Thymus (tissue), 11 donors: ENCODE measurements around the gene RAB23. TPM values are rescaled to one million over a fixed set of nuclear protein-coding genes. Genes with fewer than 3 reads are reported as not detected.

Experiments
- DNase-seq, 9 donors: peaks; one replicate each; pipeline ENCODE4 v3.0.0-alpha.2; 2013; ENCODE audit warnings: low spot score in 9 of 9, low read depth in 6 of 9, missing footprints in 1 of 9
- H3K27ac ChIP-seq, 2 donors: one replicate each; pipeline ENCODE4 v1.5.1; 2013; ENCODE audit warnings: control low read depth in 1 of 2, low read depth in 1 of 2, low read length in 1 of 2, mild to moderate bottlenecking in 1 of 2, moderate library complexity in 1 of 2
- H3K27me3 ChIP-seq, 2 donors: one replicate each; pipeline ENCODE4 v1.5.1; 2013; ENCODE audit warnings: low read length in 1 of 2; ENCODE audit not compliant: control insufficient read depth in 2 of 2, insufficient read depth in 1 of 2
- H3K36me3 ChIP-seq, 2 donors: one replicate each; pipeline ENCODE4 v1.5.1; 2013; ENCODE audit warnings: low read length in 1 of 2, mild to moderate bottlenecking in 1 of 2, moderate library complexity in 1 of 2; ENCODE audit not compliant: control insufficient read depth in 2 of 2, insufficient read depth in 2 of 2
- H3K4me1 ChIP-seq, 2 donors: one replicate each; pipeline ENCODE4 v1.5.1; 2013; ENCODE audit warnings: low read length in 2 of 2; ENCODE audit not compliant: control insufficient read depth in 2 of 2, insufficient read depth in 2 of 2
- H3K4me3 ChIP-seq, 2 donors: one replicate each; pipeline ENCODE4 v1.5.1; 2013; ENCODE audit warnings: low read length in 2 of 2, control low read depth in 1 of 2, mild to moderate bottlenecking in 1 of 2
- H3K9me3 ChIP-seq, 2 donors: one replicate each; pipeline ENCODE4 v1.5.1; 2013; ENCODE audit warnings: low read length in 1 of 2, mild to moderate bottlenecking in 1 of 2; ENCODE audit not compliant: control insufficient read depth in 2 of 2, insufficient read depth in 1 of 2
- WGBS: extraction: QIAGEN DNeasy Blood & Tissue Kit; methylation state at CpG from one replicate; pipeline ENCODE4 v1.1.7; 2013; 5-methylcytosine and 5-hydroxymethylcytosine counted together
- polyA plus RNA-seq: library from polyadenylated mRNA; stranded (reverse); fragments of 200-250 nt; gene quantifications from one replicate; pipeline ENCODE4 v1.2.3, GENCODE V29; 2013
- total RNA-seq: library from RNA; stranded (reverse); fragments of 120-200 nt; gene quantifications from one replicate; pipeline ENCODE4 v1.2.4, GENCODE V29; 2013
- donor health status: healthy.

RAB23 gene
- total and polyA plus RNA-seq, 2 donors = 5.8 to 7.1 TPM

DNA sequence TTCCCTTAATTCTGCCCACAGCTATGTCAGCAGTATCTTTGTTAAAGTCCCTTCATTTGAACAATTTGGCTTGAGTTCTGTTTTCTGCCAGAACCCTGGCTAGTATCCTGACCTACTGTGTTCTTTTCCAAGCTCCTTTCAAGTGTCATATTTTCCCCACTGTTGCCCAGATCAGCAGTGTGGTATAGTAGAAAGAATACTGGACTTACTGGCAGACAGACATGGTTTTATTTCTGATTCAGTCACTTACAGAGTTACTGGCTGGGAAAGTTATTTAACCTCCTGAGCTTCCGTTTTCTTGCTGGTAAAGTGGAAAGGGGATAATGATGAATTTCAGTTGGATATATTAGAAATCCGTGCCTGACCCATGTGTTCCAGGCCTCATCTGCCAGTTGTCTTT, 39.8 kb upstream of the RAB23 start:
- WGBS = 94% methylated on average over 2 of the region's 2 CpGs
- Histone ChIP-seq H3K9me3 (no peaks in the 10 kb centered on the region), H3K27me3 (no peaks in the 10 kb centered on the region), H3K4me1 (no peaks in the 10 kb centered on the region), H3K4me3 (no peak overlapping the region), H3K27ac (no peak overlapping the region), H3K36me3 (no peaks in the 10 kb centered on the region)
- DNase-seq = no peak

DNA sequence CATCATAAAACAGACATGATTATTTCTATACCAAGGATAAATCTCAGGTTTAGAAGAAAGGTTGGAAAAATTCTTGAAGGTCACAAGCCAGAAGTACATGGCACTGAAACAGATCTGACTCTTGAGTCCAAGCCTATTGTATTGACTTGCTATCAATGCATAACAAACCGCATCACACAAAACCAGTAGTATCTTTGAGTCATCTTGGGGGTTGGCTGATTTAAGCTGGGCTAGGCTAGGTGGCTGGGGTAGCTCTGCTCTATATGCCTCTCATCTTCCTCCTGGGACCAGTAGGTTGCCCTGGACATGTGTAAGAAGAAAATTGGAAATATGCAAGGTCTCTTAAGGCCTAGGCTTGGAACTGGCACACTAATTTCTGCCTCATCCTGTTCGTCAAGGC, 37.0 kb upstream of the RAB23 start:
- no peaks in the 10 kb centered on the region for H3K9me3 ChIP-seq

DNA sequence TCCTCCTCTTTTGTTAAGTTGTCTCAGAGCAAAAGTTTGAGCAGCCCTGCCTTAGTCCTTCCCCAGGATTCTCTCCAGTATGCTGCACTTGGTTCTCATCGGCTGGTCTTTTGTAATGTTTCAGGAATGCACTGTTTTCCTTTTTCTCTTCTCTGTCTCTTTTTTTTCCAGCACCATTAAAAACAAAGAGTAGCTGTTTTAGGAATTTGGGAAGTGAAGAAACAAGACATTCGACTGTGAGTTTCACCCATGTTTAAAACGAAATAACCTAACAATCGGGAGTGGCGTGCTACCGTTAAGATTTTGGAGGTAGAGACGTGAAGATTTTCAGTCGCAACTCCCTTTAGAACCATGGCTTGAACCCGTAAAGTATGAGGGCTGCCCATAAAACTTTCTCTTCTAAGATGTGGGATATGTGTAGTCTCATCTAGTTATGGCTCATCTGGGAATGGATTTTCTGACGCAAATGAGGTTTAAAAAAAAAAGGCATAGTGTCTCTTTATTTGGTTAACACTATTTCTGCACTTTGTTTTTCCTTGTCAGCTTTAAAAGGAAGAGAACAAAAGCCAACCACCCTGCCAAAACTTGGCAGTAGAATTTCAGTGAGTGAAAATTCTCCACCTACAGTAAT, 35.9 kb upstream of the RAB23 start:
- Histone ChIP-seq H3K27me3 (no peaks in the 10 kb centered on the region), H3K9me3 (no peaks in the 10 kb centered on the region), H3K36me3 (no peaks in the 10 kb centered on the region), H3K27ac (no peak overlapping the region), H3K4me3 (no peak overlapping the region), H3K4me1 (no peaks in the 10 kb centered on the region)
- 90% methylated on average over 10 of the region's 10 CpGs for WGBS
- no peak for DNase-seq

More for the DNA sequence above, 37.0 kb upstream of the RAB23 start:
- no peaks in the 10 kb centered on the region for H3K4me1 ChIP-seq
- DNase-seq = no peak
- no peaks in the 10 kb centered on the region for H3K36me3 ChIP-seq
- H3K27ac ChIP-seq = no peak overlapping the region
- H3K27me3 ChIP-seq = no peaks in the 10 kb centered on the region
- 96% methylated on average over 2 of the region's 2 CpGs for WGBS
- no peak overlapping the region for H3K4me3 ChIP-seq

DNA sequence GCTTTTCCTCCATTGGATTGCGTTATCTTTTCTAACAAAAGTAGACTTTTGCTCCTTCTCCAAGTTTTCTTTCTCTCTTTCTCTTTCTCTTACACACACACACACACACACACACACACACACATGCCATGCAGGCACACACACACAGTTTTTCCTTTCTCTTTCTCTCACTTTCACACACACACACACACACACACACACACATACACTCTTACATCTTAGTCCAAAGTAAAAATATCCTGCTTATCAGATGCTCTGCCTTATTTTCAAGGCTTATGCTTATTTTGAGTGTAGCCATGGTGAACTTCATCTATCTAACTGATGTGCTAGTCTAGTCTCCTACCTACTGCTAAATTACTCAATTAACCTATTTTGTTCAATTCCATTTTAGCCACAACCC, 34.4 kb upstream of the RAB23 start:
- H3K27ac ChIP-seq = no peak overlapping the region
- no peak for DNase-seq
- 98% methylated on average over 1 of the region's 1 CpG for WGBS

DNA sequence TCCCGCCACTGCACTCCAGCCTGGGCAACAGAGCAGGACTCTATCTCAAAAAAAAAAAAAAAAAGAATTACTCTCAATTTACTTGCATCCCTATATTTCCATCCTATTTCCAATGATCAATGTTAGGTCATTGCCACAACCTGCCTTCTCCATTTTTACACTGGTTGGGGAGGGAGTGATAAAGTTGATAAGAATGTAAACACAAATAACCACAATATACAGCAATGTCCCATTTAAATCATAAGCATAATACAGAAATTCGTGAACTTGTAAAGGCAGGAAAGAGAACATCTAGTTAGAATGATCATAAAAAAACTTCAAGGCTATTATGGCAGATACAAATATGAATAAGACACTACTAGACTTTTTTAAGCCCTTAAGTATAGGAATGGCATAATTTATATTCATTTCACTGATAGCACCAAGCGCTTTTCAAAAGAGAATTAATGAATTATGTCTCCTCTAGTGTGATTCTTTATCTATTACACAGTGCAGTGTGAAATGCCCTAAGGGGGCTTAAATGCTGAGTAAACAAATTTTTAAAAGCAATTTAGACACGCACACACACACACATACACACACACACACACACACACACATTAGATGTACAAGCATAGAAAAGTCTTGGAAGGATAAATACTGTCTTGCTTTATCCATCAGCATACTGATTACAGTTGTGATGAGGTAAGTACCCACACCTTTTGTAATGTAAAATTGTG, 33.5 kb upstream of the RAB23 start:
- H3K36me3 ChIP-seq = no peaks in the 10 kb centered on the region
- no peaks in the 10 kb centered on the region for H3K4me1 ChIP-seq
- no peak overlapping the region for H3K4me3 ChIP-seq
- H3K9me3 ChIP-seq = no peaks in the 10 kb centered on the region
- no peaks in the 10 kb centered on the region for H3K27me3 ChIP-seq
- DNase-seq = no peak
- no peak overlapping the region for H3K27ac ChIP-seq
- 96% methylated on average over 4 of the region's 4 CpGs for WGBS

More for the DNA sequence above, 34.4 kb upstream of the RAB23 start:
- no peaks in the 10 kb centered on the region for H3K36me3 ChIP-seq
- H3K27me3 ChIP-seq = no peaks in the 10 kb centered on the region
- H3K9me3 ChIP-seq = no peaks in the 10 kb centered on the region
- H3K4me1 ChIP-seq = no peaks in the 10 kb centered on the region
- H3K4me3 ChIP-seq = no peak overlapping the region

DNA sequence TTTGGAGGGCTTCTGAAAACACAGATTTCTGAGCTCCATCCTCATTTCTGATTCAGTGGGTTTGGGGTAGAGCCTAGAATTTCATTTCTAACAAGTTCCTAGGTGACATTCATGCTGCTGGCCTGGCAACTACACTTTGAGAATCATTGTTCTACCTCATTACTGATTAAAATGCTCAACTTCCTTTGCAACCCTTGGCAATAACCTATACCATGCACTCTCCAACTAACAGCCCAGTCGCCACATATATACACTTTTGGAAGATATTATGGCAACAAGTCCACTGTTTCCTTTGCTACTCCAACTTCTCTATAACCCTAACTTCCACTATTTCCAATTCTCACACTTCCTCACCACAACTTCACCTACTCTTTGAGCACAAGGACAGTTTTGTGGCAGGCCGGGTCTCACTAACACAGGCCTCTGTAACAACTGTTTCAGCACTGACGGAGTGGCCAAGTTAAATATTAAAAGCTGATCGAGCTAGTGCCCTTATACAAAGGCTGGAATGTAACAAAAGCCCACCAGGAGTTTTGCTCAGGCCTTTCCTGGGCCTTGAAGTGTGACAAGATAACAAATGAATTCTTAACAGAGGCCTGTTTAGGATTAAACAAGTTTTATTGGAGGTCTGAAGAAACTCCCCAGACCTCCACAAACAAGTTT, 32.1 kb upstream of the RAB23 start:
- 87% methylated on average over 4 of the region's 4 CpGs for WGBS
- Histone ChIP-seq H3K27ac (no peak overlapping the region), H3K4me3 (no peak overlapping the region), H3K27me3 (no peaks in the 10 kb centered on the region), H3K9me3 (no peaks in the 10 kb centered on the region), H3K36me3 (no peaks in the 10 kb centered on the region), H3K4me1 (no peaks in the 10 kb centered on the region)
- DNase-seq = no peak

DNA sequence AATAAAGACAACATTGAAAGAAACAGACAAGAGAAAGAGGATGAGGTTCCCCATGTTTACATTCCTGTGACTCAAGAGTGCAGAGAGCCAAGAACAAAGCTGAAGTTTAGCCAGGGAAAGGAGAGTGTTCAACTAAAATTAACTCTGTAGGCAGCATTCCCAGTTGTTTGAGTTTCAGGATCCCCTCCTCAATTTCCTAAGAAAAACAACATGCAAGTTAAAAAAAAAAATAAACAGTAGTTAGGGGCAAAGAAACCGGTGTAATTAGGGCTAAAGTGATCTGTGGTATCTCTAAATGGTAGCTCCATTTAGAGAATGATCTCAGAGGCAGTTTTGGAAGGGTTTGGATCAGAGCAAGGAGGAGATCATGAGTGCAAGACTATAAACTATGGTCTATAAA, 30.9 kb upstream of the RAB23 start:
- H3K36me3 ChIP-seq = no peaks in the 10 kb centered on the region
- H3K27me3 ChIP-seq = no peaks in the 10 kb centered on the region
- H3K4me1 ChIP-seq = no peaks in the 10 kb centered on the region
- H3K9me3 ChIP-seq = no peaks in the 10 kb centered on the region
- WGBS = 78% methylated on average over 1 of the region's 1 CpG
- no peak overlapping the region for H3K4me3 ChIP-seq
- no peak for DNase-seq
- no peak overlapping the region for H3K27ac ChIP-seq

DNA sequence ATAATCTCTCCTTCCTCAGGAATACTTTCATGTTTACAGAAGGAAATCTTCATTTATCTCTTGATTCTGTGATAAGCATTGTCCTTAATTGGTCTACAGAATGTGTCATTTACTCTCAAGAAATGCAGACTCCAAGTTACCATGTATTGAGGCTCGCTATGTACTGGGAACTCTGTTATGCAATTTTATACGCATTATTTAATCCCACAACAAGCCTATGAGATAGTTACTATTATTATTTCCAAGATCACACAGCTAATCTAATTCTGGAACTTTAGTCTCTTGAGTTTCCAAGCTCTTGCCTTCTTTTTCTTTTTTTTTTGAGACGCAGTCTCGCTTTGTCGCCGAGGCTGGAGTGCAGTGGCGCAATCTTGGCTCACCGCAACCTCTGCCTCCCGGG, 30.0 kb upstream of the RAB23 start:
- Histone ChIP-seq H3K9me3 (no peaks in the 10 kb centered on the region), H3K4me3 (no peak overlapping the region), H3K27me3 (no peaks in the 10 kb centered on the region), H3K4me1 (no peaks in the 10 kb centered on the region), H3K27ac (no peak overlapping the region), H3K36me3 (no peaks in the 10 kb centered on the region)
- DNase-seq = no peak
- WGBS = 97% methylated on average over 9 of the region's 9 CpGs

DNA sequence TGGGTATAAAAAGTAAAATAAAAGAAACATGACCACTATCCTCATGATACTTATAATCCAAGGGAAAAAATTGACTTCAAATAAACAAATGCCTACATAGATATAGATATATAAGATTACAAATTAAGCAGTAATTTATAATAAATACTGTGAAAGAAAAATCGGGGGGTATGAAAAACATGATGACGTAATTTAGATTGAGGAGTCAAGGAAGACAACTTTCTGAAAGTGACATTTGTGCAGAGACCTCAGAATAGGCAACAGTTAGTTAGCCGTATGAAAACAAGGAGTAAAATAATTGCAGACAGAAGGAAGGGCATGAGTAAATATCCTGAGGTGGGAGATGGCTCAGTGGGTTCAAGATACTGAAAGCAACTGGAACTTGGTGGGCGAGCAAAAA, 28.2 kb upstream of the RAB23 start:
- no peaks in the 10 kb centered on the region for H3K9me3 ChIP-seq
- DNase-seq = no peak
- H3K27me3 ChIP-seq = no peaks in the 10 kb centered on the region
- 98% methylated on average over 4 of the region's 4 CpGs for WGBS
- no peak overlapping the region for H3K4me3 ChIP-seq
- no peaks in the 10 kb centered on the region for H3K4me1 ChIP-seq
- no peaks in the 10 kb centered on the region for H3K36me3 ChIP-seq
- no peak overlapping the region for H3K27ac ChIP-seq
